IMR-90 (cell line): ENCODE data around the gene SERPINA6. TPM values are rescaled to one million over a fixed set of nuclear protein-coding genes. Genes with fewer than 3 reads are reported as not detected.

ENCODE experiments used
- ATAC-seq: fragments of 200-7000 bp; cut with Tn5 transposase; 2 replicates; pipeline ENCODE4 v1.9.1; 2020; ENCODE audit warnings: low read depth, mild to moderate bottlenecking, moderate library complexity
- BruUV-seq: library from RNA; stranded (reverse); fragments of 400-500 nt; replicated peaks from 2 replicates; lab custom pipeline; 2021; lab: Mats Ljungman, UMichigan
- CTCF ChIA-PET: fragments of 300-600 bp; formaldehyde crosslinking; extraction: SDS; loops from one replicate; lab custom pipeline; 2021; ENCODE audit warnings: antibody characterized with exemption; lab: Yijun Ruan, JAX
- POLR2A ChIA-PET: fragments of 300-600 bp; sonication (Branson Sonifier 250); formaldehyde crosslinking; loops from one replicate; lab custom pipeline; 2022; ENCODE audit warnings: antibody characterized with exemption; ENCODE audit not compliant: unreplicated experiment; lab: Charles Lee
- DNase-seq: peaks from one replicate; pipeline ENCODE4 v3.0.0; 2013
- H2AFZ ChIP-seq: replicated peaks from 2 replicates; pipeline ENCODE3; 2013; ENCODE audit warnings: low read length, mild to moderate bottlenecking; ENCODE audit not compliant: poor library complexity
- H2AK5ac ChIP-seq: 2 replicates; pipeline ENCODE4 v1.6.1; 2013; ENCODE audit warnings: low read depth, low read length, inconsistent platforms
- H2AK9ac ChIP-seq: replicated peaks from 2 replicates; pipeline ENCODE3; 2013; ENCODE audit warnings: mild to moderate bottlenecking, low read depth, low read length, moderate library complexity; ENCODE audit not compliant: poor library complexity
- H2BK120ac ChIP-seq: 2 replicates; pipeline ENCODE4 v1.6.1; 2013; ENCODE audit warnings: low read depth, low read length, inconsistent platforms
- H2BK15ac ChIP-seq: 3 replicates; pipeline ENCODE4 v1.6.1; 2013; ENCODE audit warnings: low read depth, low read length, inconsistent platforms
- H2BK20ac ChIP-seq: 2 replicates; pipeline ENCODE4 v1.6.1; 2013; ENCODE audit warnings: low read depth, mild to moderate bottlenecking, inconsistent platforms, low read length, moderate library complexity
- H2BK5ac ChIP-seq: 2 replicates; pipeline ENCODE4 v1.6.1; 2013; ENCODE audit warnings: mild to moderate bottlenecking, low read depth, low read length, inconsistent platforms; ENCODE audit not compliant: poor library complexity, severe bottlenecking
- H3K14ac ChIP-seq: replicated peaks from 2 replicates; pipeline ENCODE4 v1.6.1; 2013; ENCODE audit warnings: low read depth, low read length, inconsistent platforms
- H3K18ac ChIP-seq: 2 replicates; pipeline ENCODE4 v1.6.1; 2013; ENCODE audit warnings: low read depth, low read length, control low read depth
- H3K23ac ChIP-seq: 2 replicates; pipeline ENCODE4 v1.6.1; 2013; ENCODE audit warnings: low read depth, low read length, inconsistent platforms
- H3K27ac ChIP-seq: 2 replicates; pipeline ENCODE4 v1.5.1; 2013; ENCODE audit warnings: mild to moderate bottlenecking, control low read depth, low read length; ENCODE audit not compliant: insufficient read depth
- H3K27me3 ChIP-seq: 2 replicates; pipeline ENCODE4 v1.6.1; 2013; ENCODE audit warnings: low read length; ENCODE audit not compliant: control insufficient read depth, insufficient read depth
- H3K36me3 ChIP-seq: 2 replicates; pipeline ENCODE4 v1.6.1; 2013; ENCODE audit warnings: low read length, mixed read lengths; ENCODE audit not compliant: control insufficient read depth, insufficient read depth
- H3K4ac ChIP-seq: 2 replicates; pipeline ENCODE4 v1.6.1; 2013; ENCODE audit warnings: low read depth, low read length, inconsistent platforms
- H3K4me1 ChIP-seq: 2 replicates; pipeline ENCODE4 v1.6.1; 2013; ENCODE audit warnings: low read length, mixed read lengths; ENCODE audit not compliant: control insufficient read depth, insufficient read depth
- H3K4me2 ChIP-seq: 2 replicates; pipeline ENCODE4 v1.6.1; 2013; ENCODE audit warnings: low read depth, mild to moderate bottlenecking, control low read depth, low read length, moderate library complexity
- H3K4me3 ChIP-seq: 2 replicates; pipeline ENCODE4 v1.5.1; 2013; ENCODE audit warnings: low read depth, mild to moderate bottlenecking, control low read depth, low read length, moderate library complexity; ENCODE audit not compliant: insufficient read depth
- H3K56ac ChIP-seq: 2 replicates; pipeline ENCODE4 v1.6.1; 2013; ENCODE audit warnings: low read length, inconsistent platforms; ENCODE audit not compliant: insufficient read depth; ENCODE audit errors: extremely low read depth
- H3K79me1 ChIP-seq, 2 experiments: 2 replicates each; pipeline ENCODE4 v1.6.1; 2013; ENCODE audit warnings: low read length in 2 of 2, inconsistent platforms in 1 of 2, low read depth in 1 of 2
- H3K9ac ChIP-seq: 2 replicates; pipeline ENCODE4 v1.6.1; 2013; ENCODE audit warnings: low read depth, low read length, control low read depth
- H3K9me1 ChIP-seq: 2 replicates; pipeline ENCODE4 v1.6.1; 2013; ENCODE audit warnings: low read length, inconsistent platforms; ENCODE audit not compliant: insufficient read depth
- H3K9me3 ChIP-seq: 2 replicates; pipeline ENCODE4 v1.6.1; 2013; ENCODE audit warnings: low read length; ENCODE audit not compliant: control insufficient read depth, insufficient read depth
- H4K20me1 ChIP-seq: 2 replicates; pipeline ENCODE4 v1.6.1; 2013; ENCODE audit warnings: low read length, inconsistent platforms; ENCODE audit not compliant: insufficient read depth
- H4K5ac ChIP-seq: 2 replicates; pipeline ENCODE4 v1.6.1; 2013; ENCODE audit warnings: mild to moderate bottlenecking, low read depth, low read length, control low read depth
- H4K8ac ChIP-seq, 2 experiments: 2 replicates each; pipeline ENCODE4 v1.6.1; 2013; ENCODE audit warnings: low read depth in 2 of 2, low read length in 2 of 2, control low read depth in 1 of 2, inconsistent platforms in 1 of 2
- H4K91ac ChIP-seq: 2 replicates; pipeline ENCODE4 v1.6.1; 2013; ENCODE audit warnings: low read depth, low read length, inconsistent platforms; ENCODE audit not compliant: insufficient read depth
- BHLHE40 ChIP-seq: fragments of 150-350 bp; IDR thresholded peaks from 2 replicates; pipeline ENCODE4 v1.6.1; 2016; ENCODE audit warnings: mild to moderate bottlenecking, low read depth, low read length
- CEBPB ChIP-seq: IDR thresholded peaks from 2 replicates; pipeline ENCODE4 v1.6.1; 2012; ENCODE audit warnings: low read depth, low read length, improper control_type of control experiment
- CHD1 ChIP-seq: IDR thresholded peaks from 2 replicates; pipeline ENCODE4 v1.6.1; 2012; ENCODE audit warnings: low read depth, low read length, improper control_type of control experiment
- ELK1 ChIP-seq: fragments of 150-350 bp; IDR thresholded peaks from 2 replicates; pipeline ENCODE4 v1.6.1; 2016; ENCODE audit warnings: low read depth, mild to moderate bottlenecking, low read length, moderate library complexity, borderline replicate concordance
- FOS ChIP-seq: fragments of 150-350 bp; IDR thresholded peaks from 2 replicates; pipeline ENCODE4 v1.6.1; 2016; ENCODE audit warnings: low read depth, low read length
- MAFK ChIP-seq: IDR thresholded peaks from 2 replicates; pipeline ENCODE4 v1.6.1; 2012; ENCODE audit warnings: low read depth, low read length, improper control_type of control experiment
- MAZ ChIP-seq: IDR thresholded peaks from 2 replicates; pipeline ENCODE4 v1.6.1; 2012; ENCODE audit warnings: low read depth, mild to moderate bottlenecking, low read length, improper control_type of control experiment, moderate library complexity, borderline replicate concordance
- MXI1 ChIP-seq: IDR thresholded peaks from 2 replicates; pipeline ENCODE4 v1.6.1; 2012; ENCODE audit warnings: low read depth, mild to moderate bottlenecking, low read length, moderate library complexity, borderline replicate concordance
- NFE2L2 ChIP-seq: fragments of 150-350 bp; IDR thresholded peaks from 2 replicates; pipeline ENCODE4 v1.6.1; 2016; ENCODE audit warnings: low read depth, mild to moderate bottlenecking, low read length
- POLR2A ChIP-seq: IDR thresholded peaks from 2 replicates; pipeline ENCODE4 v1.6.1; 2012; ENCODE audit warnings: mild to moderate bottlenecking, low read depth, low read length
- RAD21 ChIP-seq: IDR thresholded peaks from 2 replicates; pipeline ENCODE4 v1.6.1; 2012; ENCODE audit warnings: low read length, improper control_type of control experiment
- RCOR1 ChIP-seq: IDR thresholded peaks from 2 replicates; pipeline ENCODE4 v1.6.1; 2012; ENCODE audit warnings: mild to moderate bottlenecking, low read length, improper control_type of control experiment; ENCODE audit not compliant: insufficient replicate concordance
- RFX5 ChIP-seq: IDR thresholded peaks from 2 replicates; pipeline ENCODE4 v1.8.0; 2012; ENCODE audit warnings: low read depth, mild to moderate bottlenecking, low read length, moderate library complexity
- SMC3 ChIP-seq: fragments of 150-350 bp; IDR thresholded peaks from 2 replicates; pipeline ENCODE4 v1.6.1; 2016; ENCODE audit warnings: low read depth, mild to moderate bottlenecking, antibody characterized with exemption, low read length, moderate library complexity
- WGBS, 2 experiments: methylation state at CpG; one replicate each; pipeline versions ENCODE4 v1.1.5 to v1.1.7; 2013; ENCODE audit warnings: missing lambda C conversion rate in 2 of 2; ENCODE audit not compliant: insufficient read length in 1 of 2; ENCODE audit errors: extremely low coverage in 2 of 2; 5-methylcytosine and 5-hydroxymethylcytosine counted together
- dilution Hi-C: fragments of 300-500 bp; cut with HindIII; formaldehyde crosslinking; loops from one replicate; pipeline ENCODE4 v1.14.3; 2018; ENCODE audit warnings: low sequenced_read_pairs; ENCODE audit not compliant: unreplicated experiment
- in situ Hi-C: fragments of 300-500 bp; cut with MboI; formaldehyde crosslinking; loops from 3 replicates; pipeline ENCODE4 v1.14.3; 2019; ENCODE audit warnings: low sequenced_read_pairs, inconsistent platforms, mixed read lengths
- intact Hi-C: fragments of 100-400 bp; cut with micrococcal nuclease; formaldehyde crosslinking; loops from 2 replicates; pipeline ENCODE4 v1.10.0; 2022
- polyA plus RNA-seq, 3 experiments: library from polyadenylated mRNA; depleted of rRNA; stranded (reverse); fragments of >200 nt; gene quantifications; 2 replicates each; pipeline ENCODE4 v1.2.3, GENCODE V29; 2012; ENCODE audit warnings: low replicate concordance in 1 of 3
- total RNA-seq: library from RNA; depleted of rRNA; stranded (reverse); fragments of >200 nt; gene quantifications from 2 replicates; pipeline ENCODE4 v1.2.3, GENCODE V29; 2012
- TF ChIP-seq, protein P1 (sequence below): conservative IDR thresholded peaks from 2 replicates; pipeline ENCODE4 v1.5.1; 2012; ENCODE audit warnings: mild to moderate bottlenecking, low read depth, low read length, improper control_type of control experiment

The SERPINA6 gene
- total and polyA plus RNA-seq, 2 of the 4 experiments (the other 2 are of a cell fraction), result not detected

- no peaks in the 10 kb centered on the region; the same call in 1 of the 2 replicates for H3K9me3 ChIP-seq
- no peak overlapping the region for H3K9ac ChIP-seq
- no peak overlapping the region for H2AK5ac ChIP-seq
- H3K56ac ChIP-seq, result no peak overlapping the region
- ATAC-seq, result no peak
- ChIA-PET CTCF (no interaction called here), POLR2A (no interaction called here)
- no peak overlapping the region for H2AFZ ChIP-seq
- intact Hi-C loops (no loop called here), in situ Hi-C loops (no loop called here), dilution Hi-C loops (no loop called here)
- H2BK20ac ChIP-seq, result no peak overlapping the region
- no peak overlapping the region for H3K4me3 ChIP-seq
- no peak overlapping the region for H2BK5ac ChIP-seq
- H2BK15ac ChIP-seq, result no peak overlapping the region
- H3K4me1 ChIP-seq, result no peaks in the 10 kb centered on the region
- no TSS peak for BruUV-seq
- H3K4me2 ChIP-seq, result no peak overlapping the region
- no peaks in the 10 kb centered on the region for H3K36me3 ChIP-seq
- DNase-seq, result peak; percentile 27
- H3K14ac ChIP-seq, result no peak overlapping the region
- WGBS, 2 experiments, result 52% methylated on average over 5 of the region's 8 CpGs; no CpG with 5 or more reads in 1 of the 2 experiments
- H3K4ac ChIP-seq, result no peak overlapping the region
- H2AK9ac ChIP-seq, result peak overlapping the region; percentile 45
- TF ChIP-seq, protein P1, sequence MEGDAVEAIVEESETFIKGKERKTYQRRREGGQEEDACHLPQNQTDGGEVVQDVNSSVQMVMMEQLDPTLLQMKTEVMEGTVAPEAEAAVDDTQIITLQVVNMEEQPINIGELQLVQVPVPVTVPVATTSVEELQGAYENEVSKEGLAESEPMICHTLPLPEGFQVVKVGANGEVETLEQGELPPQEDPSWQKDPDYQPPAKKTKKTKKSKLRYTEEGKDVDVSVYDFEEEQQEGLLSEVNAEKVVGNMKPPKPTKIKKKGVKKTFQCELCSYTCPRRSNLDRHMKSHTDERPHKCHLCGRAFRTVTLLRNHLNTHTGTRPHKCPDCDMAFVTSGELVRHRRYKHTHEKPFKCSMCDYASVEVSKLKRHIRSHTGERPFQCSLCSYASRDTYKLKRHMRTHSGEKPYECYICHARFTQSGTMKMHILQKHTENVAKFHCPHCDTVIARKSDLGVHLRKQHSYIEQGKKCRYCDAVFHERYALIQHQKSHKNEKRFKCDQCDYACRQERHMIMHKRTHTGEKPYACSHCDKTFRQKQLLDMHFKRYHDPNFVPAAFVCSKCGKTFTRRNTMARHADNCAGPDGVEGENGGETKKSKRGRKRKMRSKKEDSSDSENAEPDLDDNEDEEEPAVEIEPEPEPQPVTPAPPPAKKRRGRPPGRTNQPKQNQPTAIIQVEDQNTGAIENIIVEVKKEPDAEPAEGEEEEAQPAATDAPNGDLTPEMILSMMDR, result no peak
- TF ChIP-seq POLR2A, result no peak
- no peak for TF ChIP-seq BHLHE40
- no peak for TF ChIP-seq MAFK
- TF ChIP-seq CEBPB, result no peak
- TF ChIP-seq CHD1, result no peak
- no peak for TF ChIP-seq SMC3
- TF ChIP-seq ELK1, result no peak
- no peak for TF ChIP-seq RAD21
- no peak for TF ChIP-seq RCOR1
- no peak for TF ChIP-seq NFE2L2
- no peak for TF ChIP-seq RFX5
- TF ChIP-seq FOS, result no peak
- no peak for TF ChIP-seq MXI1
- TF ChIP-seq MAZ, result no peak
- H3K27ac ChIP-seq, result no peak overlapping the region
- H4K8ac ChIP-seq, result no peak overlapping the region
- H4K5ac ChIP-seq, result no peak overlapping the region
- H3K9me1 ChIP-seq, result no peaks in the 10 kb centered on the region
- no peaks in the 10 kb centered on the region for H4K20me1 ChIP-seq
- H3K23ac ChIP-seq, result no peak overlapping the region
- no peaks in the 10 kb centered on the region for H3K27me3 ChIP-seq
- H3K18ac ChIP-seq, result no peak overlapping the region
- H2BK120ac ChIP-seq, result no peak overlapping the region
- H3K79me1 ChIP-seq, result no peaks in the 10 kb centered on the region
- no peak overlapping the region for H4K91ac ChIP-seq
Measured at GRCh38 chr14:94313991-94314655, 9.0 kb downstream of the SERPINA6 start.
